PC-3 (cell line): ENCODE measurements around the gene ZNF80. TPM values are rescaled to one million over a fixed set of nuclear protein-coding genes. Genes with fewer than 3 reads are reported as not detected.

ENCODE experiments used
- ATAC-seq: fragments of 200-7000 bp; cut with Tn5 transposase; 2 replicates; pipeline ENCODE4 v1.9.1; 2020; ENCODE audit warnings: mild to moderate bottlenecking, moderate library complexity
- BruUV-seq: library from RNA; stranded (reverse); fragments of 400-500 nt; replicated peaks from 2 replicates; lab custom pipeline; 2021; lab: Mats Ljungman, UMichigan
- CTCF ChIA-PET: fragments of 300-600 bp; sonication (Branson Sonifier 250); formaldehyde crosslinking; loops from one replicate; lab custom pipeline; 2022; ENCODE audit warnings: antibody characterized with exemption; lab: Charles Lee
- POLR2A ChIA-PET: fragments of 300-600 bp; sonication (Branson Sonifier 250); formaldehyde crosslinking; loops from one replicate; lab custom pipeline; 2022; ENCODE audit warnings: antibody characterized with exemption; ENCODE audit not compliant: unreplicated experiment; lab: Charles Lee
- DNase-seq: peaks from one replicate; pipeline ENCODE4 v3.0.0-alpha.2; 2015
- H2AFZ ChIP-seq: fragments of 300-600 bp; sonication (generic); 2 replicates; pipeline ENCODE4 v1.6.0; 2016; ENCODE audit warnings: antibody characterized with exemption, low read length
- H3F3A ChIP-seq: fragments of 300-600 bp; sonication (generic); one replicate; pipeline ENCODE4 v1.6.0; 2017; ENCODE audit warnings: antibody characterized with exemption, low read length, control low read depth, mild to moderate bottlenecking; ENCODE audit not compliant: unreplicated experiment
- H3K27ac ChIP-seq: fragments of 300-600 bp; sonication (generic); 2 replicates; pipeline ENCODE4 v1.5.1; 2016; ENCODE audit warnings: mild to moderate bottlenecking, low read length
- H3K27me3 ChIP-seq: fragments of 300-600 bp; sonication (generic); 2 replicates; pipeline ENCODE4 v1.6.1; 2016; ENCODE audit warnings: low read length, mixed read lengths
- H3K36me3 ChIP-seq: fragments of 300-600 bp; sonication (generic); 2 replicates; pipeline ENCODE4 v1.6.1; 2016; ENCODE audit warnings: low read depth, mixed run types, low read length, mixed read lengths
- H3K4me1 ChIP-seq: fragments of 300-600 bp; sonication (generic); 2 replicates; pipeline ENCODE4 v1.5.1; 2016; ENCODE audit warnings: low read length; ENCODE audit not compliant: insufficient read depth
- H3K4me2 ChIP-seq: fragments of 300-600 bp; sonication (generic); 2 replicates; pipeline ENCODE4 v1.6.0; 2016; ENCODE audit warnings: low read length
- H3K4me3 ChIP-seq: fragments of 300-600 bp; sonication (generic); 2 replicates; pipeline ENCODE4 v1.5.1; 2016; ENCODE audit warnings: mild to moderate bottlenecking, low read length, mixed read lengths
- H3K79me2 ChIP-seq: fragments of 300-600 bp; sonication (generic); 2 replicates; pipeline ENCODE4 v1.6.1; 2017; ENCODE audit warnings: low read length, mixed read lengths
- H3K9ac ChIP-seq: fragments of 300-600 bp; sonication (generic); 2 replicates; pipeline ENCODE4 v1.6.0; 2016; ENCODE audit warnings: mild to moderate bottlenecking, low read length
- H3K9me2 ChIP-seq: fragments of 300-600 bp; sonication (generic); replicated peaks from 2 replicates; pipeline ENCODE4 v1.6.1; 2016; ENCODE audit warnings: mixed run types, low read length, mixed read lengths
- H3K9me3 ChIP-seq: fragments of 300-600 bp; sonication (generic); 2 replicates; pipeline ENCODE4 v1.6.1; 2016; ENCODE audit warnings: low read length, mixed read lengths
- H4K20me1 ChIP-seq: fragments of 300-600 bp; sonication (generic); 2 replicates; pipeline ENCODE4 v1.6.1; 2016; ENCODE audit warnings: low read length, mixed read lengths
- CTCF ChIP-seq: fragments of 300-600 bp; sonication (generic); conservative IDR thresholded peaks from 2 replicates; pipeline ENCODE4 v1.5.1; 2017; ENCODE audit warnings: antibody characterized with exemption, low read depth, mild to moderate bottlenecking, low read length
- EZH2 ChIP-seq: fragments of 300-600 bp; sonication (generic); IDR thresholded peaks from one replicate; pipeline ENCODE4 v1.6.1; 2017; ENCODE audit warnings: antibody characterized with exemption, mild to moderate bottlenecking, low read length; ENCODE audit not compliant: unreplicated experiment
- EZH2phosphoT487 ChIP-seq: fragments of 300-600 bp; sonication (generic); IDR thresholded peaks from 2 replicates; pipeline ENCODE4 v1.6.1; 2018; ENCODE audit warnings: mild to moderate bottlenecking, antibody characterized with exemption, low read length, borderline replicate concordance
- intact Hi-C: fragments of 100-400 bp; cut with micrococcal nuclease; formaldehyde crosslinking; loops from 2 replicates; pipeline ENCODE4 v1.9.0; 2023
- total RNA-seq: library from RNA; depleted of rRNA; stranded (reverse); fragments of >200 nt; gene quantifications from 2 replicates; pipeline ENCODE4 v1.2.3, GENCODE V29; 2014

Gene ZNF80
- total RNA-seq, 1 experiment from 2014 or later: not detected

DNA sequence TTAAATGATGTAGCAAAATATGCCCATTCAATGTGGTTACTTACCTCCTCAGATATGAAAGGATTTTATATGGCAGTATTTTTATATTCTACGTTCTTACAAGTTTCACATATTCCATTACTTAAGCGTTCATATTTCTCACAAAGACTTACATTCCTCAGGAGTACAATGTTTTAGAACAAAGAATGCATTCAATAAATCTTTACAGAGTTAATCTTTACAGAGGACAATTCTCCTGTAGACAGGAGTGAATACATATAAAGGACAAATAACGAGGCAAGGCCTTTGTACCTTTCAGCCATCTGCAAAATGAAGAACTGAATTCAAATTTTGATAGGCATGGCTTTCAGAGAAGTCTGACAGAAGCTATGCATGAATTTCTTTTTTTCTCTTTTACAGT lies 1.9 kb downstream of the ZNF80 start:
- ATAC-seq (no peak), DNase-seq (no peak)
- intact Hi-C loops: no loop called here
- no peak overlapping the region for H3K4me2 ChIP-seq
- H3K9ac ChIP-seq: no peak overlapping the region
- no peak overlapping the region for H3K27ac ChIP-seq
- H4K20me1 ChIP-seq: no peaks in the 10 kb centered on the region
- TF ChIP-seq EZH2phosphoT487 (no peak), CTCF (no peak)
- POLR2A ChIA-PET: no interaction called here
- H2AFZ ChIP-seq: no peak overlapping the region
- no peaks in the 10 kb centered on the region for H3K9me2 ChIP-seq
- no peak overlapping the region for H3K4me3 ChIP-seq
- CTCF ChIA-PET: no interaction called here
- H3K4me1 ChIP-seq: no peaks in the 10 kb centered on the region
- H3F3A ChIP-seq: no peaks in the 10 kb centered on the region
- no peaks in the 10 kb centered on the region for H3K79me2 ChIP-seq
- peaks cover 33% of the 10 kb centered on the region for H3K27me3 ChIP-seq
- no peaks in the 10 kb centered on the region for H3K9me3 ChIP-seq
- H3K36me3 ChIP-seq: no peaks in the 10 kb centered on the region
- BruUV-seq: no TSS peak

DNA sequence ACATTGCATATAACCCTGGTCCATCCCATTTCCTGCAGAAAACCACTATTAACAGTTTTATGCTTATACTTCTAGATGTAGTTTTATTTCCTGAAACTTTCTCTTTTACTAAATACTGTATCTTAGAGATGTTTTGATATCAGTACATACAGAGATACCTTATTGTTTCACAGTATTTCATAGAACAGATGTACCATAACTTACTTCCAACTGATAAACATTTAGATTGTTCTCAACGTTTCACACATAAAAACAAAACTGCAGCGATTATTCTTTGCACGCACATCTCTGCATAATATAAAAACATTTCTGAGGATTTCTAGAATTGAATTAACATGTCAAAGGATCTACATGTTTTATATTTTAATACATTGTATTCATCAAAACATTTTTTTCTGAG lies 2.6 kb downstream of the ZNF80 start:
- Histone ChIP-seq H3K9me3 (no peaks in the 10 kb centered on the region), H2AFZ (no peak overlapping the region), H3K36me3 (no peaks in the 10 kb centered on the region), H3K9me2 (no peaks in the 10 kb centered on the region), H3K79me2 (no peaks in the 10 kb centered on the region), H3F3A (no peaks in the 10 kb centered on the region), H3K27ac (no peak overlapping the region), H3K4me3 (no peak overlapping the region), H3K27me3 (peaks cover 33% of the 10 kb centered on the region), H3K9ac (no peak overlapping the region), H3K4me1 (no peaks in the 10 kb centered on the region), H3K4me2 (no peak overlapping the region), H4K20me1 (no peaks in the 10 kb centered on the region)
- DNase-seq (no peak), ATAC-seq (no peak)
- ChIA-PET CTCF (no interaction called here), POLR2A (no interaction called here)
- TF ChIP-seq EZH2 (no peak), EZH2phosphoT487 (no peak), CTCF (no peak)
- no TSS peak for BruUV-seq
- intact Hi-C loops: no loop called here

DNA sequence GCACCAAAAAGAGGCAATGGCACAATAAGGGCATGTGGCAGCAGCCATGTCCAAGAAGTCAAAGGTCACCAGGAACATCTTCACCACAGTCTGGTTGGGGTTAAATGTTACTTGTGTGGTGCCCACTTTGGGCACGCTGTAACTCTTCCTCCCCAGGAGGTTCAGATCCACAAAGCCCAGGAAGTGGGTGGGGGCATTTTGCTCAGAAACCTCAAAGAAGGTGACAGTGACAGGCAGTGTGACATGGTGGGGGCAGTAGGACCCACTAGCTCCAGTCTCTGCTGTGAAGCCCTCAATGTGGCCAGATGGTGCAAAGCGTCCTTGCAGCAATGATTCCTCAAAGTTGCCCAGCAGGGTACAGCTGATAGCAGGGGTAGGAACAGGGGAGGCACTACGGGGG lies 5.8 kb downstream of the ZNF80 start:
- Histone ChIP-seq H3K27me3 (peaks cover 19% of the 10 kb centered on the region), H3K27ac (no peak overlapping the region), H3K9ac (no peak overlapping the region), H2AFZ (no peak overlapping the region), H3F3A (no peaks in the 10 kb centered on the region), H3K4me3 (no peak overlapping the region), H4K20me1 (no peaks in the 10 kb centered on the region), H3K4me2 (no peak overlapping the region), H3K4me1 (no peaks in the 10 kb centered on the region), H3K36me3 (no peaks in the 10 kb centered on the region), H3K9me2 (no peaks in the 10 kb centered on the region), H3K79me2 (no peaks in the 10 kb centered on the region), H3K9me3 (no peaks in the 10 kb centered on the region)
- DNase-seq: no peak
- ATAC-seq: no peak
- POLR2A ChIA-PET: no interaction called here
- CTCF ChIA-PET: no interaction called here
- BruUV-seq: no TSS peak
- intact Hi-C loops: no loop called here
- no peak for TF ChIP-seq CTCF
- no peak for TF ChIP-seq EZH2phosphoT487
- TF ChIP-seq EZH2: no peak
